Subcutaneous abdominal adipose tissue (tissue), 5 donors: ENCODE results near the gene INPP1.
"Not testable (repeated sequence)": the region's sequence is repeated elsewhere in the genome, so short reads cannot be mapped to it uniquely, and the experiment has no call there.

Source experiments
- H3K27ac ChIP-seq: one replicate; pipeline ENCODE4 v1.7.0; 2013; ENCODE audit warnings: low read depth, mild to moderate bottlenecking, inconsistent platforms, low read length, moderate library complexity
- H3K27me3 ChIP-seq, 5 donors: one replicate each; pipeline ENCODE4 v1.7.0; 2013; ENCODE audit warnings: low read length in 5 of 5, inconsistent platforms in 1 of 5; ENCODE audit not compliant: control insufficient read depth in 5 of 5, insufficient read depth in 4 of 5
- H3K36me3 ChIP-seq, 5 donors: one replicate each; pipeline ENCODE4 v1.7.0; 2013; ENCODE audit warnings: low read length in 5 of 5; ENCODE audit not compliant: control insufficient read depth in 5 of 5, insufficient read depth in 5 of 5
- H3K4me1 ChIP-seq, 5 donors: one replicate each; pipeline ENCODE4 v1.7.0; 2013; ENCODE audit warnings: low read length in 5 of 5, mild to moderate bottlenecking in 3 of 5, moderate library complexity in 1 of 5; ENCODE audit not compliant: control insufficient read depth in 5 of 5, insufficient read depth in 5 of 5
- H3K4me3 ChIP-seq, 5 donors: one replicate each; pipeline ENCODE4 v1.7.0; 2013; ENCODE audit warnings: low read length in 5 of 5, low read depth in 1 of 5
- H3K9ac ChIP-seq, 5 donors: one replicate each; pipeline ENCODE4 v1.7.0; 2013; ENCODE audit warnings: low read length in 5 of 5, mild to moderate bottlenecking in 4 of 5, moderate library complexity in 3 of 5
- H3K9me3 ChIP-seq, 5 donors: one replicate each; pipeline ENCODE4 v1.7.0; 2013; ENCODE audit warnings: low read length in 5 of 5; ENCODE audit not compliant: control insufficient read depth in 5 of 5
- donor health status: healthy.
- donor health status: healthy.
- donor health status: healthy.
- donor health status: healthy.
- donor health status: healthy.

Gene INPP1

DNA sequence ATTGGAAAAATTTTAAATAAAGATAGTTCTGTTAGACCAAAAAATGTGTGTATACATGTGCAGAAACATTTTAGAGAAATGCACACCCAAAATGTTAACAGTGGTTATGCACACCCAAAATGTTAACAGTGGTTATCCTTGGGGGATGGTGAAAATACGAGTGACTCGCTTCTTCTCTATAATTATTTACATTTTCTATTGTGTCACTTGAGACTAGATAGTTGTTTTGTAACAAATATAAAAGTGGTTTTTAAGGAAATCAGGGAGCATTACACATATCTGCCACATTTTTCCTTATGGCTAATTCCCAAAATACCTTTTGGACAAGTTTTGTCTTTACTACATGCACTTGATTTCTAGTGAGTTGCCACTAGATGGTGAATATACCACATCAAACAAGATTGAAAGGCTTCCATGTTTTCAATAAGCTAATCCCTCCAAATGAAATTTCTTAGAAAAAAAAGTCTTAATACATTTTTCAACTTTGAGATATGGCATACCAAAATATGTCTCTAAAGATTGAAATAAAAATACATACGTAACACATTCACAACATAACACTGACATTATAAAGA is 14.7 kb upstream of the INPP1 start:
- no peaks in the 10 kb centered on the region for H3K4me1 ChIP-seq
- H3K9ac ChIP-seq = no peak overlapping the region
- H3K27me3 ChIP-seq = no peaks in the 10 kb centered on the region
- no peak overlapping the region for H3K27ac ChIP-seq
- H3K36me3 ChIP-seq = no peaks in the 10 kb centered on the region
- no peak overlapping the region for H3K4me3 ChIP-seq
- no peaks in the 10 kb centered on the region for H3K9me3 ChIP-seq

DNA sequence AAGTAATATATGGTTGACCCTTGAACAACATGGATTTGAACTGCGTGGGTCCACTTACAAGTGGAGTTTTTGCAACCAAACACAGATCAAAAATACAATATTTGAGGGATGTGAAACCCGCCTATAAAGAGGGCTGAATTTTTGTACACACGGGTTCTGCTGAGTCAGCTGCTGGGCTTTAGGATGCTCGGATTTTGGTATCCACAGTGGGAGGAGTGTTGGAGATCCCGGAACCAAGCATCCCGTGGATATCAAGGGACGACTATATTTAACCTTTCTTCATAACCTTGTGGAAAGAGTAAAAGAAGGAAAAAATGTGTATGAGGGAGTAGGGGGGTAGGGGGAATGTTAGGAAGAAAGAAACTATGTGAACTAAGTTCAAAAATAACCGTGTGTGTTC is 10.0 kb upstream of the INPP1 start:
- peaks cover 0 to 14% (median 3%) of the 10 kb centered on the region in 5 donors for H3K4me1 ChIP-seq
- H3K27me3 ChIP-seq = no peaks in the 10 kb centered on the region
- no peak overlapping the region for H3K4me3 ChIP-seq
- no peaks in the 10 kb centered on the region for H3K9me3 ChIP-seq
- H3K36me3 ChIP-seq = no peaks in the 10 kb centered on the region
- H3K27ac ChIP-seq = peak overlapping the region; percentile 74
- H3K9ac ChIP-seq = no peak overlapping the region

DNA sequence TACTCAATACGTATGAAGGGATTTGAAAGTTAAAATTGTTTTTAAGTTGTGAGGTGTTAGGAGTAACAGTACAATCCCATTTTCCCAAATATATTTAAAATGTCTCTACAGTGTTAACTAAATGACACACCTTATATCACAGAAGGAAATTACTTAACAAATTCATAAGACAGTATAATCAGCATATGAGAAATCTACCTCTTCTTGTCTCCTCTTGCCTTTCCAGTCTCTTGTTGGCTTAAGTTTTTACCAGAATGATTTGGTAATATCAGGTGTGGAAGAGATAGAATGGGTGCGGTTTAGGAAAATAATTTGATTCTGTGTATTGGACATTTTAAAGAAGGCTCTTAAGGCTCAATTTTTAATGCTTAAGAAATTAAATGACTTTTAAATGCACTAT is 9.5 kb upstream of the INPP1 start:
- Histone ChIP-seq H3K4me3 (no peak overlapping the region), H3K9ac (peak overlapping the region in 1 of 5 donors; percentile 16), H3K4me1 (peaks cover 0 to 14% (median 3%) of the 10 kb centered on the region in 5 donors), H3K27me3 (no peaks in the 10 kb centered on the region), H3K27ac (peak overlapping the region; percentile 74), H3K9me3 (no peaks in the 10 kb centered on the region), H3K36me3 (no peaks in the 10 kb centered on the region)

DNA sequence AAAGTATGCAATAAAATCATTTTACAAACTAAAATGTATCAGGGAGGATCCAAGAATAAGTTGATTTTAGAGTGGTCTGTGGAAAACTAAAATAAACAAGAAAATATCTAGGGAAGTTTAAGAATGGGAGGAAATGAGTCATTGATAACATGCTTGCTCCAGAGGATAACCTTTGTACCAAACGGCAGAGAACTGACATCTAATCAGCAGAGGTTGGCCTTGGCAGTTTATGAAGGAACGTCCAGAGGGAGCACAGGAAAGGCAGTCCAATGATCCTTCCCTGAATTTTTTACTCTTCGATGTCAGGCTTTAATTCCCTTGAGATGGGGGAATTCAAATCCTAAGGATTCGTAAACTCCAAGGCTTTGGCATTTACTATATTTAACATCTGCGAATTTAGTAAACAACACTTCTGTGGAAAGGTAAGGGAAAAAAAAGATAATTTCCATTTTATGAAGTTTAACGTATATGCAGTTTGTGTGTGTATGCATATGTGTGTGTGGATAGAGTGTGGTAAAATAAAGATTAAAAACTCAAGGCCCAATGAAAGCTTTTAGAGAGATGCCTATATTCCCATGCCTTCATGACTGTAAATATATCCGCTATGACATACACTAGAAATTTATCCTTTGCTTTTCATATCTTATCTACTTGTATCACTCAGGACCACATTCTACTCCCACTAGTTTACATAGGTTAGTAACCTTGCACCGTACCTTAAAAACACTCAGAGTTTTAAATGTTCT is 8.7 kb upstream of the INPP1 start:
- Histone ChIP-seq H3K4me3 (no peak overlapping the region), H3K4me1 (peaks cover 0 to 14% (median 3%) of the 10 kb centered on the region in 5 donors), H3K9ac (peak overlapping the region in 1 of 5 donors; percentile 16), H3K27me3 (no peaks in the 10 kb centered on the region), H3K36me3 (no peaks in the 10 kb centered on the region), H3K27ac (peak overlapping the region; percentile 74), H3K9me3 (no peaks in the 10 kb centered on the region)

DNA sequence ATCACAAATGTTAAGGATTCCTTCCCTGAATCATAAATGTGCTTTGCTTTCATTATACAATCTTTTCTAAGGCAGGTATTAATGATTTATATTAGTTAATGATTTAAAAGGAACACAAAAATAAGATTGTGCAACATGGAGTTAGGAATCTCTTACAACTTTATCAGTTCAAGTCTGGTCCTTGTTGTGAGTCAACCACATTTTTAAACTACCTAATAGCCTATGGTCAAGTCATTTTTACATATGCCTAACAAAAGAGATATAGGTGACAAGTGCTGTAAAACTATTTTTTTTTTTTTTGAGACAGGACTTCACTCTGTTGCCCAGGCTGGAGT is 8.2 kb upstream of the INPP1 start:
- Histone ChIP-seq H3K4me3 (no peak overlapping the region), H3K9me3 (no peaks in the 10 kb centered on the region), H3K9ac (no peak overlapping the region), H3K27ac (peak overlapping the region; percentile 2), H3K36me3 (no peaks in the 10 kb centered on the region), H3K4me1 (peaks cover 0 to 14% (median 3%) of the 10 kb centered on the region in 5 donors), H3K27me3 (no peaks in the 10 kb centered on the region)

DNA sequence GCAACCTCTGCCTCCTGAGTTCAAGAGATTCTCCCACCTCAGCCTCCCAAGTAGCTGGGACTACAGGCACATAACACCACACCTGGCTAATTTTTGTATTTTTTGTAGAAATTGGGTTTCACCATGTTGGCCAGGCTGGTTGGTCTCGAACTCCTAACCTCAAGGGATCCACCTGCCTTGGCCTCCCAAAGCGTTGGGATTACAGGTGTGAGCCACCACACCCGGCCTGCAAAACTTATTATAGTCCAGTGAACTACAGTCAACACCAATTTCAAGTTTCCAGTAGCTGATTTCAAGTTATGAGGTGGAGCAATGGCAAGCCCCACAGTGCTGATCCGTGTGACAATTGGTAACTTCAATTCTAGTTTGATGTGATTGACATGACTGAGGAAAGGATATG is 7.8 kb upstream of the INPP1 start:
- not testable (repeated sequence) for H3K4me3 ChIP-seq
- H3K27ac ChIP-seq = peak overlapping the region; percentile 2

DNA sequence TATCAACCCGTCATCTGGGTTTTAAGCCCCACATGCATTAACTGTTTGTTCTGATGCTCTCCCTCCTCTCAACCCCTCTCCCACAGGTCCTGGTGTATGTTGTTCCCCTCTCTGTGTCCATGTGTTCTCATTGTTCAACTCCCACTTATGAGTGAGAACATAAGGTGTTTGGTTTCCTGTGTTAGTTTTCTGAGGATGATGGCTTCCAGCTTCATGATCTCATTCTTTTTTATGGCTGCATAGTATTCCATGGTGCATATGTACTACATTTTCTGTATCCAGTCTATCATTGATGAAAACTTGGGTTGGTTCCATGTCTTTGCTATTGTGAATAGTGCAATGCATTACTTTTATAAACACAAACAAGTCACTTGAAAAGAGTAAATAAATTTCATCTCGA is 7.0 kb upstream of the INPP1 start:
- Histone ChIP-seq H3K4me1 (peaks cover 0 to 14% (median 3%) of the 10 kb centered on the region in 5 donors), H3K27ac (no peak overlapping the region), H3K36me3 (no peaks in the 10 kb centered on the region), H3K9ac (no peak overlapping the region), H3K4me3 (no peak overlapping the region), H3K27me3 (no peaks in the 10 kb centered on the region), H3K9me3 (no peaks in the 10 kb centered on the region)

More for the DNA sequence above, 7.8 kb upstream of the INPP1 start:
- not testable (repeated sequence) for H3K36me3 ChIP-seq, H3K9me3 ChIP-seq, H3K9ac ChIP-seq, H3K27me3 ChIP-seq
- peaks cover 0 to 14% (median 3%) of the 10 kb centered on the region in 5 donors for H3K4me1 ChIP-seq

DNA sequence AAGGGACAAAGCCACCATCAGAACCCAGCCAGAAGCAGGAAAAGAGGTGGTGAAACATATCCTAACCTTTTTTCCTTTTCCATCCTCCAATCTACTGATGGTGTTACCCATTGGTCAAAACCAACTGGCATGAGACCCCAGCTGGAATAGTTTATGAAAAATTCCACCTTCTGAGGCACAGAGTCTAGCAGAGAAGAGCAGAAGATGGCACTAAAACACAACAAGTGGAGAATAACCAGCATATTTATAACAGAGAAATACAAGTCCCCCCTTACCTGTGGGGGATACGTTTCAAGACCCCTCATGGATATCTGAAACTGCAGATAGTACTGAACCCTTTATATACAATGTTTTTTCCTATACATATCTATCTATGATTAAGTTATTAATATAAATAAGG is 4.9 kb upstream of the INPP1 start:
- Histone ChIP-seq H3K4me3 (no peak overlapping the region), H3K27me3 (no peaks in the 10 kb centered on the region), H3K36me3 (no peaks in the 10 kb centered on the region), H3K9ac (no peak overlapping the region), H3K27ac (no peak overlapping the region), H3K9me3 (no peaks in the 10 kb centered on the region), H3K4me1 (peaks cover 0 to 19% (median 6%) of the 10 kb centered on the region in 5 donors)

DNA sequence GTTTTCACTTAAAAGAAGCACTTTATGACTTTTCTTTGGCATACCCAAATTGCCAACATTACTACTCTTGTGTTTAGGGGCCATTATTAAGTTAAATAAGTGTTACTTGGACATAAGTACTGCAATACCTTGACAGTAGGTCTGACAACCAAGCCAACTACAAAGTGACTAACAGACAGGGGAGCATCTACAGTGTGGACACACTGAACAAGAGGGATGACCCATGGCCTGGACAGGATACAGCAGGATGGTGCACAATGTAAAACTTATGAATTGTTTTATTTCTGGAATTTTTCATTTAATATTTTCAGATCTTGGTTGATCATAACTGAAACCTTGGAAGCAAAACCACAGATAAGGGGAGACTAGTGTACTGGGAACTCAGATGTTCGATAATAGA is 4.0 kb upstream of the INPP1 start:
- Histone ChIP-seq H3K4me3 (no peak overlapping the region), H3K27ac (no peak overlapping the region), H3K27me3 (no peaks in the 10 kb centered on the region), H3K9ac (no peak overlapping the region), H3K36me3 (no peaks in the 10 kb centered on the region), H3K4me1 (peaks cover 0 to 15% (median 8%) of the 10 kb centered on the region in 5 donors), H3K9me3 (no peaks in the 10 kb centered on the region)

DNA sequence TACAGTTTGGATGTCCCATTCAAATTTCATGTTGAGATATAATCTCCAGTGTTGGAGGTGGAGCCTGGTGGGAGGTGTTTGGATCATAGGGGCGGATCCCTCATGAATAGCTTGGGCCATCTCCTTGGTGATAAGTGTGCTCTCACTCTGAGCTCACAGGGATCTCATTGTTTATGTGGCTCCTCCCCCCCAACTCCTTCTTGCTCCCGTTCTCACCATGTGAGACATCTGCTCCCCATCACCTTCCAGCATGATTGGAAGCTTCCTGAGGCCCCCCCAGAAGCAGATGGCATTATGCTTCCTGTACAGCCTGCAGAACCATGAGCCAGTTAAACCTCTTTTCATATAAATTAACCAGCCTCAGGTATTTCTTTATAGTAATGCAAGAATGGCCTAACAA is 3.0 kb upstream of the INPP1 start:
- H3K9me3 ChIP-seq = no peaks in the 10 kb centered on the region
- no peak overlapping the region for H3K27ac ChIP-seq
- no peaks in the 10 kb centered on the region for H3K27me3 ChIP-seq
- H3K9ac ChIP-seq = no peak overlapping the region
- H3K36me3 ChIP-seq = no peaks in the 10 kb centered on the region
- H3K4me1 ChIP-seq = peaks cover 0 to 14% (median 13%) of the 10 kb centered on the region in 5 donors
- H3K4me3 ChIP-seq = no peak overlapping the region
